ENCODE measurements around the gene MYL7. TPM values are rescaled to one million over a fixed set of nuclear protein-coding genes. Genes with fewer than 3 reads are reported as not detected.

MYL7 gene
- total and polyA plus RNA-seq, 2 of the 4 experiments (the other 2 are of a cell fraction), result 0.24 TPM; not detected in 1

DNA sequence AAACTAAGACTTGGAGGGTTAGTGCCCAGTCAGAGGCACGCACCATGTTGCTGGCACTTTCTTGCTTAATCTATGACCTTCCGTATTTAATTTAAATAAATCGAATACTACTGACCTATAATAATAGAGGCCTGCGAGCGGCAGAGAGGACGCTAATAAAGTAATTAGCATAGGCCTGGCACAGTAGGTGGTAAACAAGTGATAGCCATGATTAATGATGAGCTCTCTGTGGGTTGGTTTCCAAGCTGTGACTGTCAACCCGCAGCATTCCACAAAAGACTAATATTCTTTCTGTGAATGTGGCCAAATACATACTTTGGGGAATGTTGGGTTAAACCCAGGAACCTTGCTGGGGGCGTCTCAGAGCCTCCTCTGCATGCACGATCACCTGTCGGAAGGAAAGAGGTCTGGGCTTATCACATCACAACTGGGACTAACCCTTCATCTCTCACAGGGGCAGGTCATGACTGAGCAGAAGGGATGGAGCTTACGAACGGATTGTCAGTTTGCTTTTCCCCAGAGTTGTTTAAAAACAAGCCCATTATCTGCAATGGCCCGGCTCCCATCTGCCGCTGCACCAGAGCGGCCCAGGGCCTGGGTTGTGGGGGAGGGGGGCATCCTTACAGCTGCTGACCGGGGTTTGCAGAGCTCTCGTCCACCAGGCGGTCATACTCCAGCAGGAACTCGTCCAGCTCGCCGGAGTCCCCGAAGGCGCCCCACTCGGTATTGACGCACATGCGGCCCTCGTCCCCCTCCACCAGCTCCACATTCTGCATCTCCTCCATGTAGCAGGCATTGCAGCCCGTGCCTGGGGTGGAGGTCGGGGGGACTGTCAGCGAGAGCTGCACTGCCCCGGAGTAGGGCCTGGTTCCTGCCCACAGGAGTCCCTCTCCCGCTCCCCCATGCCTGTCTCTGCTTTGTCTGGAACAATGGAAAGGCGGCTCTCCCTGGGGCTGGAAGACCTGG lies 6.2 kb upstream of the MYL7 start:
- Histone ChIP-seq H2BK5ac (ENCODE audit: low read depth, low read length, poor library complexity, severe bottlenecking) (no peak overlapping the region), H4K91ac (ENCODE audit: insufficient read depth, low read depth, low read length) (no peak overlapping the region), H3K9me3 (ENCODE audit: control insufficient read depth, insufficient read depth, low read length) (no peaks in the 10 kb centered on the region), H3K79me1 (ENCODE audit: low read depth in 1 of 2, low read length in 2 of 2) (no peaks in the 10 kb centered on the region), H2AK5ac (ENCODE audit: low read depth, low read length) (no peak overlapping the region), H3K14ac (replicated peaks; ENCODE audit: low read depth, low read length) (no peak overlapping the region), H3K36me3 (ENCODE audit: control insufficient read depth, insufficient read depth, low read length) (no peaks in the 10 kb centered on the region), H3K27ac (ENCODE audit: insufficient read depth, low read length) (no peak overlapping the region), H3K9ac (ENCODE audit: low read depth, low read length) (no peak overlapping the region), H2AFZ (replicated peaks; ENCODE audit: low read length, poor library complexity) (no peak overlapping the region), H2BK120ac (ENCODE audit: low read depth, low read length) (no peak overlapping the region), H4K5ac (ENCODE audit: low read depth, low read length) (no peak overlapping the region), H3K18ac (ENCODE audit: low read depth, low read length) (no peak overlapping the region), H3K4me1 (ENCODE audit: control insufficient read depth, insufficient read depth, low read length) (peaks cover 10% of the 10 kb centered on the region; the same call in 1 of the 2 replicates), H4K8ac (ENCODE audit: low read depth in 2 of 2, low read length in 2 of 2) (no peak overlapping the region), H3K4me3 (ENCODE audit: insufficient read depth, low read depth, low read length) (no peak overlapping the region), H2AK9ac (replicated peaks; ENCODE audit: low read depth, low read length, poor library complexity) (no peak overlapping the region), H3K23ac (ENCODE audit: low read depth, low read length) (no peak overlapping the region), H3K4ac (ENCODE audit: low read depth, low read length) (no peak overlapping the region), H4K20me1 (ENCODE audit: insufficient read depth, low read length) (no peaks in the 10 kb centered on the region), H3K9me1 (ENCODE audit: insufficient read depth, low read length) (peaks cover 3% of the 10 kb centered on the region; the same call in 1 of the 2 replicates), H2BK15ac (ENCODE audit: low read depth, low read length) (no peak overlapping the region), H3K56ac (ENCODE audit: extremely low read depth, insufficient read depth, low read length) (no peak overlapping the region), H2BK20ac (ENCODE audit: low read depth, low read length) (no peak overlapping the region), H3K4me2 (ENCODE audit: low read depth, low read length) (no peak overlapping the region), H3K27me3 (ENCODE audit: control insufficient read depth, insufficient read depth, low read length) (peaks cover 37% of the 10 kb centered on the region)
- TF ChIP-seq, protein P1, sequence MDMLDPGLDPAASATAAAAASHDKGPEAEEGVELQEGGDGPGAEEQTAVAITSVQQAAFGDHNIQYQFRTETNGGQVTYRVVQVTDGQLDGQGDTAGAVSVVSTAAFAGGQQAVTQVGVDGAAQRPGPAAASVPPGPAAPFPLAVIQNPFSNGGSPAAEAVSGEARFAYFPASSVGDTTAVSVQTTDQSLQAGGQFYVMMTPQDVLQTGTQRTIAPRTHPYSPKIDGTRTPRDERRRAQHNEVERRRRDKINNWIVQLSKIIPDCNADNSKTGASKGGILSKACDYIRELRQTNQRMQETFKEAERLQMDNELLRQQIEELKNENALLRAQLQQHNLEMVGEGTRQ (IDR thresholded peaks at IDR 0.05; ENCODE audit: low read depth, low read length), result no peak
- no peak for TF ChIP-seq MXI1 (IDR thresholded peaks at IDR 0.05; ENCODE audit: borderline replicate concordance, low read depth, low read length)
- TF ChIP-seq FOS (IDR thresholded peaks at IDR 0.05; ENCODE audit: low read depth, low read length), result no peak
- no peak for TF ChIP-seq NFE2L2 (IDR thresholded peaks at IDR 0.05; ENCODE audit: low read depth, low read length)
- TF ChIP-seq BHLHE40 (IDR thresholded peaks at IDR 0.05; ENCODE audit: low read depth, low read length), result no peak
- TF ChIP-seq CEBPB (IDR thresholded peaks at IDR 0.05; ENCODE audit: low read depth, low read length), result no peak
- TF ChIP-seq, protein P2, sequence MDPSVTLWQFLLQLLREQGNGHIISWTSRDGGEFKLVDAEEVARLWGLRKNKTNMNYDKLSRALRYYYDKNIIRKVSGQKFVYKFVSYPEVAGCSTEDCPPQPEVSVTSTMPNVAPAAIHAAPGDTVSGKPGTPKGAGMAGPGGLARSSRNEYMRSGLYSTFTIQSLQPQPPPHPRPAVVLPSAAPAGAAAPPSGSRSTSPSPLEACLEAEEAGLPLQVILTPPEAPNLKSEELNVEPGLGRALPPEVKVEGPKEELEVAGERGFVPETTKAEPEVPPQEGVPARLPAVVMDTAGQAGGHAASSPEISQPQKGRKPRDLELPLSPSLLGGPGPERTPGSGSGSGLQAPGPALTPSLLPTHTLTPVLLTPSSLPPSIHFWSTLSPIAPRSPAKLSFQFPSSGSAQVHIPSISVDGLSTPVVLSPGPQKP (IDR thresholded peaks at IDR 0.05; ENCODE audit: borderline replicate concordance, low read depth, low read length), result no peak
- dilution Hi-C loops (cut with HindIII; ENCODE audit: low sequenced_read_pairs, unreplicated experiment), result no loop called here
- ChIA-PET POLR2A (ENCODE audit: unreplicated experiment) (no interaction called here), CTCF (no interaction called here)
- ATAC-seq (ENCODE audit: low read depth), result no peak
- BruUV-seq (replicated peaks), result no TSS peak
- intact Hi-C loops (cut with micrococcal nuclease), result no loop called here
- WGBS, 2 experiments (ENCODE audit: extremely low coverage in 2 of 2, insufficient read length in 1 of 2), result 44% methylated on average over 10 of the region's 33 CpGs; no CpG with 5 or more reads in 1 of the 2 experiments
- in situ Hi-C loops (cut with MboI; ENCODE audit: low sequenced_read_pairs), result no loop called here
- no peak for DNase-seq
